ENCODE results near the gene CHRD. TPM values are rescaled to one million over a fixed set of nuclear protein-coding genes. Genes with fewer than 3 reads are reported as not detected.

The CHRD gene
- total and polyA plus RNA-seq, 9 of the 15 experiments (the other 6 are each of a cell fraction or from before 2014, with no cell fraction given), result 0.11 to 1.3 (median 0.59) TPM; not detected in 3

GRCh38 chr3:184380185-184380626, 352 bp downstream of the CHRD start:
- no peaks in the 10 kb centered on the region for H3K36me3 ChIP-seq (ENCODE audit: control insufficient read depth, insufficient read depth, low read length)
- ChIA-PET CTCF (ENCODE audit: low intra/inter-chr PET ratio) (no interaction called here), POLR2A (no interaction called here)
- H3K9me1 ChIP-seq (ENCODE audit: control insufficient read depth, insufficient read depth, low read length), result no peaks in the 10 kb centered on the region
- H3K9ac ChIP-seq (ENCODE audit: insufficient read depth in 1 of 2, low read depth in 2 of 2, low read length in 2 of 2), result peak overlapping the region in 1 of 2 experiments; percentile 51; a peak in 1 of 4 replicates
- 0 out of 2 replicates have a peak overlapping the region, but pooled peaks have one; percentile 45 for H2AFZ ChIP-seq (ENCODE audit: low read depth, low read length)
- no peak for TF ChIP-seq DLX4 (CRISPR knock-in tag; IDR thresholded peaks at IDR 0.05)
- TF ChIP-seq ZNF263 (CRISPR knock-in tag; IDR thresholded peaks at IDR 0.05; ENCODE audit: borderline replicate concordance), result peak; percentile 93
- TF ChIP-seq CREM (IDR thresholded peaks at IDR 0.05; ENCODE audit: low read depth), result peak; percentile 35; the same call in 1 of the 2 replicates
- TF ChIP-seq NCOA2 (IDR thresholded peaks at IDR 0.05; ENCODE audit: partially characterized antibody in 2 of 2), result no peak
- peak; percentile 46; the same call in 1 of the 2 replicates for TF ChIP-seq CREB1 (IDR thresholded peaks at IDR 0.05)
- no peak for TF ChIP-seq CREB1 (CRISPR knock-in tag; IDR thresholded peaks at IDR 0.05)
- peak; percentile 81 for TF ChIP-seq VEZF1 (CRISPR knock-in tag; IDR thresholded peaks at IDR 0.05)
- no peak for TF ChIP-seq ZNF274 (IDR thresholded peaks at IDR 0.05; ENCODE audit: borderline replicate concordance, low read depth, low read length)
- peak in 1 of 2 experiments; percentile 6 for TF ChIP-seq E2F6 (IDR thresholded peaks at IDR 0.05; ENCODE audit: borderline replicate concordance in 1 of 2, extremely low read depth in 1 of 2, insufficient read depth in 1 of 2, insufficient read length in 1 of 2, low read depth in 1 of 2, low read length in 1 of 2, poor library complexity in 1 of 2, severe bottlenecking in 1 of 2)
- peak; percentile 12; the same call in 1 of the 2 replicates for TF ChIP-seq ZBTB7A (IDR thresholded peaks at IDR 0.05; ENCODE audit: borderline replicate concordance, control insufficient read depth, low read depth, low read length)
- no peaks in the 10 kb centered on the region for H3K79me2 ChIP-seq (ENCODE audit: control insufficient read depth, insufficient read depth, low read length)
- WGBS (ENCODE audit: insufficient coverage, low coverage, missing lambda C conversion rate), result 0% methylated on average over 17 of the region's 62 CpGs
- H3K9me3 ChIP-seq (replicated peaks; ENCODE audit: control insufficient read depth, insufficient read depth, low read depth, low read length), result no peaks in the 10 kb centered on the region
- H4K20me1 ChIP-seq (replicated peaks; ENCODE audit: control insufficient read depth, insufficient read depth, low read length), result 0 out of 2 replicates have a peak, but pooled peaks cover 3% of the 10 kb centered on the region
- ATAC-seq, result peak; percentile 44; the same call in 2 of the 3 replicates
- H3K4me1 ChIP-seq (replicated peaks in 1 of 2; ENCODE audit: control insufficient read depth in 2 of 2, insufficient read depth in 2 of 2, low read length in 2 of 2), result peaks cover 5 to 34% of the 10 kb centered on the region in 2 experiments; a peak in 4 of 5 replicates
- DNase-seq (ENCODE audit: extremely low read depth in 1 of 4, low spot score in 3 of 4), result peak; percentile 66 to 87 (median 83)
- peaks cover 18 to 42% of the 10 kb centered on the region in 2 experiments for H3K27me3 ChIP-seq (ENCODE audit: control insufficient read depth in 2 of 2, insufficient read depth in 2 of 2, low read length in 2 of 2)
- peak overlapping the region; percentile 35 for H3K4me3 ChIP-seq
- BruUV-seq (replicated peaks), result no TSS peak
- no peak for FAIRE-seq
- intact Hi-C loops (cut with micrococcal nuclease) (loop anchor here (10.0 kb wide), 1 partner anchor 335 kb away; the partner anchor contains the start of gene MAGEF1), in situ Hi-C loops (cut with MboI) (no loop called here)
- H3K27ac ChIP-seq (ENCODE audit: extremely low read depth, low read depth, low read length), result no peak overlapping the region
- no peak overlapping the region for H3K4me2 ChIP-seq (ENCODE audit: insufficient read depth, low read length)

All from K562 (cell line).